ENCODE measurements around the gene NPAS3. TPM values are rescaled to one million over a fixed set of nuclear protein-coding genes. Genes with fewer than 3 reads are reported as not detected.

The NPAS3 gene
- total RNA-seq, 1 experiment from 2014 or later: not detected

- intact Hi-C loops (cut with micrococcal nuclease; ENCODE audit: unreplicated experiment): no loop called here
- no peak overlapping the region for H3K27ac ChIP-seq
- no peaks in the 10 kb centered on the region for H3K79me2 ChIP-seq (ENCODE audit: low read depth)
- H3K36me3 ChIP-seq (ENCODE audit: low read depth): no peaks in the 10 kb centered on the region
- H4K20me1 ChIP-seq (ENCODE audit: insufficient read depth): no peaks in the 10 kb centered on the region
- peaks cover 12% of the 10 kb centered on the region for H3K4me1 ChIP-seq (replicated peaks; ENCODE audit: insufficient read depth)
- no peak overlapping the region for H3K4me3 ChIP-seq
- H3K9me2 ChIP-seq (ENCODE audit: insufficient read depth): no peaks in the 10 kb centered on the region
- no peak overlapping the region for H2AFZ ChIP-seq
- H3K27me3 ChIP-seq (ENCODE audit: insufficient read depth, low read depth): no peaks in the 10 kb centered on the region
- H3K4me2 ChIP-seq: no peak overlapping the region
- no peaks in the 10 kb centered on the region for H3F3A ChIP-seq (ENCODE audit: insufficient read depth, low read depth)
- TF ChIP-seq CTCF (conservative IDR thresholded peaks at IDR 0.05) (no peak), EZH2 (IDR thresholded peaks at IDR 0.05; ENCODE audit: low read depth) (no peak)
- no peak for DNase-seq
- ChIA-PET CTCF (interaction anchor here (0.9 kb wide), 1 partner anchor 152 kb away, joined by 5 read pairs; no protein-coding TSS in a partner anchor), POLR2A (ENCODE audit: unreplicated experiment) (no interaction called here)
- no TSS peak for BruUV-seq (replicated peaks)
- H3K9me3 ChIP-seq (ENCODE audit: insufficient read depth, low read depth): no peaks in the 10 kb centered on the region
These were observed 896.6 kb downstream of the NPAS3 start for GRCh38 chr14:33835261-33835655.

GRCh38 chr14:33835677-33836076 lies 897.0 kb downstream of the NPAS3 start:
- Histone ChIP-seq H3K4me3 (no peak overlapping the region), H3K79me2 (ENCODE audit: low read depth) (no peaks in the 10 kb centered on the region), H3K4me2 (0 out of 2 replicates have a peak overlapping the region, but pooled peaks have one; percentile 28), H3K36me3 (ENCODE audit: low read depth) (no peaks in the 10 kb centered on the region), H3K27me3 (ENCODE audit: insufficient read depth, low read depth) (no peaks in the 10 kb centered on the region), H3K27ac (no peak overlapping the region), H2AFZ (no peak overlapping the region), H3K4me1 (replicated peaks; ENCODE audit: insufficient read depth) (peaks cover 12% of the 10 kb centered on the region), H3K9me2 (ENCODE audit: insufficient read depth) (no peaks in the 10 kb centered on the region), H4K20me1 (ENCODE audit: insufficient read depth) (no peaks in the 10 kb centered on the region), H3K9me3 (ENCODE audit: insufficient read depth, low read depth) (no peaks in the 10 kb centered on the region), H3F3A (ENCODE audit: insufficient read depth, low read depth) (no peaks in the 10 kb centered on the region)
- no TSS peak for BruUV-seq (replicated peaks)
- CTCF ChIA-PET: interaction anchor here (0.9 kb wide), 1 partner anchor 151 kb away, joined by 5 read pairs; no protein-coding TSS in a partner anchor
- intact Hi-C loops (cut with micrococcal nuclease; ENCODE audit: unreplicated experiment): no loop called here
- POLR2A ChIA-PET (ENCODE audit: unreplicated experiment): interaction anchor here (0.7 kb wide), 1 partner anchor 381 kb away, joined by 9 read pairs; no protein-coding TSS in a partner anchor
- no peak for TF ChIP-seq CTCF (conservative IDR thresholded peaks at IDR 0.05)
- no peak for TF ChIP-seq EZH2 (IDR thresholded peaks at IDR 0.05; ENCODE audit: low read depth)
- no peak for DNase-seq

- DNase-seq: peak; percentile 7 to 67
- Histone ChIP-seq H3K9me3 (ENCODE audit: insufficient read depth, low read depth) (no peaks in the 10 kb centered on the region), H3K4me2 (peak overlapping the region; percentile 28; the same call in 1 of the 2 replicates), H3K79me2 (ENCODE audit: low read depth) (no peaks in the 10 kb centered on the region), H3F3A (ENCODE audit: insufficient read depth, low read depth) (no peaks in the 10 kb centered on the region), H3K9me2 (ENCODE audit: insufficient read depth) (no peaks in the 10 kb centered on the region), H3K36me3 (ENCODE audit: low read depth) (no peaks in the 10 kb centered on the region), H3K4me3 (no peak overlapping the region), H3K27ac (no peak overlapping the region), H2AFZ (no peak overlapping the region), H4K20me1 (ENCODE audit: insufficient read depth) (no peaks in the 10 kb centered on the region), H3K27me3 (ENCODE audit: insufficient read depth, low read depth) (no peaks in the 10 kb centered on the region), H3K4me1 (replicated peaks; ENCODE audit: insufficient read depth) (peaks cover 12% of the 10 kb centered on the region)
- ChIA-PET POLR2A (ENCODE audit: unreplicated experiment) (interaction anchor here (0.5 to 0.7 kb wide), 2 partner anchors 380 to 386 kb away, joined by 5 to 9 read pairs; no protein-coding TSS in a partner anchor), CTCF (interaction anchor here (0.9 kb wide), 1 partner anchor 150 kb away, joined by 5 read pairs; no protein-coding TSS in a partner anchor)
- no TSS peak for BruUV-seq (replicated peaks)
- intact Hi-C loops (cut with micrococcal nuclease; ENCODE audit: unreplicated experiment): no loop called here
- no peak for TF ChIP-seq EZH2 (IDR thresholded peaks at IDR 0.05; ENCODE audit: low read depth)
- TF ChIP-seq CTCF (conservative IDR thresholded peaks at IDR 0.05): no peak
These were observed 897.7 kb downstream of the NPAS3 start for GRCh38 chr14:33836203-33836899.
